K562 (cell line): ENCODE measurements around the gene POR.

Source experiments
- BHLHE40 ChIP-seq: IDR thresholded peaks from 2 replicates; pipeline ENCODE4 v1.6.1; 2011; ENCODE audit warnings: low read length, improper control_type of control experiment
- CTCF ChIP-seq, 3 experiments: IDR thresholded peaks in 2 of 3; conservative IDR thresholded peaks in 1 of 3; 2 replicates each; pipeline ENCODE4 v1.5.1; 2011 to 2012; ENCODE audit warnings: low read length in 3 of 3, mild to moderate bottlenecking in 3 of 3, control low read depth in 2 of 3, improper control_type of control experiment in 1 of 3, inconsistent platforms in 1 of 3, low read depth in 1 of 3, mixed read lengths in 1 of 3, moderate library complexity in 1 of 3; ENCODE audit not compliant: insufficient read depth in 2 of 3
- HDGF ChIP-seq: fragments of 450-650 bp; IDR thresholded peaks from 2 replicates; pipeline ENCODE4 v1.6.1; 2016
- HES1 ChIP-seq: fragments of 450-650 bp; IDR thresholded peaks from 2 replicates; pipeline ENCODE4 v1.6.1; 2016; ENCODE audit warnings: low read depth, mild to moderate bottlenecking, moderate library complexity
- NR3C1 ChIP-seq: sonication (generic); formaldehyde crosslinking; IDR thresholded peaks from 2 replicates; pipeline ENCODE4 v1.8.1; 2022; ENCODE audit warnings: missing genetic modification reagents
- UBTF ChIP-seq, 2 experiments: IDR thresholded peaks; 2 replicates each; pipeline ENCODE4 v1.6.1; 2012; ENCODE audit warnings: improper control_type of control experiment in 2 of 2, low read depth in 2 of 2, low read length in 2 of 2, borderline replicate concordance in 1 of 2
- YY1 ChIP-seq, 3 experiments: IDR thresholded peaks; 2 replicates each; pipeline ENCODE4 v1.6.1; 2011; ENCODE audit warnings: low read length in 2 of 3, mild to moderate bottlenecking in 2 of 3, moderate library complexity in 2 of 3, borderline replicate concordance in 1 of 3, control low read depth in 1 of 3, low read depth in 1 of 3; ENCODE audit not compliant: insufficient read depth in 3 of 3, insufficient replicate concordance in 2 of 3, control insufficient read depth in 1 of 3, insufficient read length in 1 of 3; ENCODE audit errors: extremely low read depth in 1 of 3
- ZNF444 ChIP-seq: fragments of 250-450 bp; sonication (Bioruptor Pico); IDR thresholded peaks from 2 replicates; pipeline ENCODE4 v1.4.0; 2020; ENCODE audit warnings: mild to moderate bottlenecking, moderate library complexity
- ZNF561 ChIP-seq: fragments of 450-650 bp; formaldehyde crosslinking; conservative IDR thresholded peaks from 2 replicates; pipeline ENCODE4 v1.4.0; 2020; ENCODE audit warnings: mild to moderate bottlenecking, moderate library complexity
- ZNF740 ChIP-seq, 3 experiments: fragments of 200-800 bp in 1 of 3; sonication (Bioruptor generic) in 1 of 3; sonication (generic) in 1 of 3; formaldehyde crosslinking in 1 of 3; IDR thresholded peaks; 2 replicates each; pipeline versions ENCODE4 v1.6.1 to v1.8.0; 2016 to 2022; ENCODE audit warnings: mild to moderate bottlenecking in 2 of 3, missing compliant biosample characterization in 2 of 3, missing genetic modification characterization in 2 of 3, missing genetic modification reagents in 1 of 3

- TF ChIP-seq ZNF740 (CRISPR knock-in tag; IDR thresholded peaks at IDR 0.05) (no peak), ZNF740 (tag; IDR thresholded peaks at IDR 0.05) (no peak), HES1 (no peak), HDGF (no peak), UBTF (IDR thresholded peaks at IDR 0.05; ENCODE audit: borderline replicate concordance in 1 of 2, low read depth in 2 of 2, low read length in 2 of 2) (no peak), CTCF (IDR thresholded peaks at IDR 0.05 in 2 of 3, conservative IDR thresholded peaks at IDR 0.05 in 1 of 3; ENCODE audit: insufficient read depth in 2 of 3, low read depth in 1 of 3, low read length in 3 of 3) (no peak), BHLHE40 (no peak), ZNF561 (CRISPR knock-in tag) (no peak), ZNF444 (CRISPR knock-in tag) (no peak), NR3C1 (no peak), YY1 (IDR thresholded peaks at IDR 0.05; ENCODE audit: borderline replicate concordance in 1 of 3, control insufficient read depth in 1 of 3, extremely low read depth in 1 of 3, insufficient read depth in 3 of 3, insufficient read length in 1 of 3, insufficient replicate concordance in 2 of 3, low read depth in 1 of 3, low read length in 2 of 3) (no peak)
Observed at GRCh38 chr7:75985518-75986146, 70.7 kb downstream of the POR start.
